Effector memory CD8-positive, alpha-beta T cell (primary cell): ENCODE results near the gene OR5AC2.
A peak's percentile ranks its signal among the peaks of the same experiment; 100 is the strongest.

Source experiments
- ATAC-seq: fragments of 150-1000 bp; cut with Tn5 transposase; replicated peaks from 2 replicates; pipeline ENCODE4 v1.10.0; 2021; ENCODE audit warnings: mild to moderate bottlenecking, moderate library complexity
- DNase-seq, 3 experiments: peaks; one replicate each; pipeline ENCODE4 v3.0.0; 2021
- H3K27ac Mint-ChIP-seq, 2 donors: one replicate each; pipeline ENCODE4 v1.8.0; 2022; ENCODE audit warnings: mild to moderate bottlenecking in 2 of 2, mixed read lengths in 2 of 2, moderate library complexity in 2 of 2
- H3K27me3 Mint-ChIP-seq, 2 donors: one replicate each; pipeline ENCODE4 v1.8.0; 2022; ENCODE audit warnings: mixed read lengths in 2 of 2
- H3K36me3 Mint-ChIP-seq: one replicate; pipeline ENCODE4 v1.8.0; 2022; ENCODE audit warnings: mild to moderate bottlenecking, moderate library complexity, mixed read lengths; ENCODE audit not compliant: insufficient read depth
- H3K4me1 Mint-ChIP-seq, 2 donors: one replicate each; pipeline ENCODE4 v1.8.0; 2022; ENCODE audit warnings: low read depth in 2 of 2, mixed read lengths in 2 of 2
- H3K4me3 Mint-ChIP-seq, 2 donors: one replicate each; pipeline ENCODE4 v1.8.0; 2022; ENCODE audit warnings: mild to moderate bottlenecking in 2 of 2, mixed read lengths in 2 of 2, moderate library complexity in 2 of 2
- H3K9me3 Mint-ChIP-seq, 2 donors: one replicate each; pipeline ENCODE4 v1.8.0; 2022; ENCODE audit warnings: mixed read lengths in 2 of 2
- total RNA-seq, 9 experiments: gene quantifications; one replicate each; lab custom pipeline; 2026; lab: John Stamatoyannopoulos, UW

OR5AC2 gene, protein sequence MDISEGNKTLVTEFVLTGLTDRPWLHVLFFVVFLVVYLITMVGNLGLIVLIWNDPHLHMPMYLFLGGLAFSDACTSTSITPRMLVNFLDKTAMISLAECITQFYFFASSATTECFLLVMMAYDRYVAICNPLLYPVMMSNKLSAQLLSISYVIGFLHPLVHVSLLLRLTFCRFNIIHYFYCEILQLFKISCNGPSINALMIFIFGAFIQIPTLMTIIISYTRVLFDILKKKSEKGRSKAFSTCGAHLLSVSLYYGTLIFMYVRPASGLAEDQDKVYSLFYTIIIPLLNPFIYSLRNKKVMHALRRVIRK
- total RNA-seq, result 0 to 0.06 (median 0) reads per million in 9 experiments

DNA sequence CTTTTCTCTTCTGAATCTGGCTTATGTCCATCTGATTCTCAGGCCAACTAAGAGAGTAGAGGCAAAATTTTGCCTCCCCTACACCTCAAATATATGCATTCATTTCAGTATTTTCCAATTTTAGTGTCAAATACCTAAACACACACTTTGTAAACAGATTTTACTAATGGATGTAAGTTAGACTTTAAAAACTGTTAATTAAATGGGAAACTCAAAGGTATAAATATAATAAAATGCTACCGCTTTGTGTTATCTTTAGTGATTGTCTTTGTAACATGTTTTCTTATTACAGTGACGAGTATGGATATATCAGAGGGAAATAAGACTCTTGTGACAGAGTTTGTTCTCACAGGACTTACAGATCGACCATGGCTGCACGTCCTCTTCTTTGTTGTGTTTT lies at the start of gene OR5AC2:
Gene OR5AC2, plus strand, starts transcription at position 301 of the 400 bp plus-strand sequence. Its CDS starts 0 bp downstream, at position 301.
- peaks cover 0 to under 1% of the 10 kb centered on the region in 2 donors for H3K9me3 Mint-ChIP-seq

DNA sequence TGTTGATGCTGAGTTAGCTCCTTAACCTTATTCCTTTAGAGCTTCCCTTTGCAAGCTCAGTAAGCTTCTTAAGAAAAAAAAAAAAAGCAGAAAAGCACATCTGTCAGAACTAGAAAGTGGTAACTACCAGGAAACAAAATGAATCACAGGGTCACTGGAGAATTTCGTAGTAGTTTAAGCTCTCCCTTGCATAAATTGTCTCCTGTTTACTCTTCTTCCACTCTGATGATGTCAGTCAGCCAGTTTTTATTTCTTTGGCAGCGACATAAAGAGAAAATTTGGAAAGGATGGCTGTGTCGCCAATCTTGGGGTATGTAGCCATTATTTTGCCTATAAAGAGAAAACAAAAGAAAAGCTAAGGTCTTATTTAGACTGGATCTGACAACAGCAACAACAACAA lies 48.7 kb upstream of the OR5AC2 start:
- no peak for DNase-seq

More for the DNA sequence above, at the start of gene OR5AC2:
- Mint-ChIP-seq H3K4me1 (no peaks in the 10 kb centered on the region), H3K27me3 (peaks cover 5 to 8% of the 10 kb centered on the region in 2 donors), H3K36me3 (no peaks in the 10 kb centered on the region), H3K4me3 (no peak within 1 kb of the TSS), H3K27ac (no peak within 1 kb of the TSS)
- ATAC-seq (no peak), DNase-seq (no peak)

DNA sequence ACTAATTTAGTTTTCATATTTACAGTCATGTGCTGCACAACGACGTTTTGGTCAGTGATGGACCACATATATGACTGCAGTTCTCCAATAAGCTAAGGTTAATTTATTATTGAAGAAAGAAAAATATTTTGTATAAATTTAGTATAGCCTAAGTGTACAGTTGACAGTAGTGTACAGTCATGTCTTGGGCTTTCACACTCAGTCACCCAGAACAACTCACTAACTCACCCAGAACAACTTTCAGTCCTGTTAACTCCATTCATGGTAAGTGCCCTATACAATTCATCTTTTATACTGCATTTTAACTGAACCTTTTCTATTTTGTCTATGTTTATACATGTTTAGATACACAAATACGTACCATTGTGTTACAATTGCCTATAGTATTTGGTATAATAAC lies 48.1 kb upstream of the OR5AC2 start:
- DNase-seq (no peak), ATAC-seq (no peak)
- H3K9me3 Mint-ChIP-seq, result peaks cover 0 to 2% of the 10 kb centered on the region in 2 donors
- H3K27ac Mint-ChIP-seq, result peak overlapping the region; percentile 41 to 72
- H3K36me3 Mint-ChIP-seq, result no peaks in the 10 kb centered on the region
- peaks cover 47 to 54% of the 10 kb centered on the region in 2 donors for H3K27me3 Mint-ChIP-seq
- H3K4me1 Mint-ChIP-seq, result peaks cover 2 to 6% of the 10 kb centered on the region in 2 donors
- H3K4me3 Mint-ChIP-seq, result peak overlapping the region in 1 of 2 donors; percentile 69

More for the DNA sequence above, 48.7 kb upstream of the OR5AC2 start:
- Mint-ChIP-seq H3K27ac (no peak overlapping the region), H3K27me3 (peaks cover 44 to 51% of the 10 kb centered on the region in 2 donors), H3K4me3 (no peak overlapping the region), H3K4me1 (peaks cover 2 to 6% of the 10 kb centered on the region in 2 donors), H3K36me3 (no peaks in the 10 kb centered on the region), H3K9me3 (peaks cover 0 to 2% of the 10 kb centered on the region in 2 donors)
- ATAC-seq, result no peak

DNA sequence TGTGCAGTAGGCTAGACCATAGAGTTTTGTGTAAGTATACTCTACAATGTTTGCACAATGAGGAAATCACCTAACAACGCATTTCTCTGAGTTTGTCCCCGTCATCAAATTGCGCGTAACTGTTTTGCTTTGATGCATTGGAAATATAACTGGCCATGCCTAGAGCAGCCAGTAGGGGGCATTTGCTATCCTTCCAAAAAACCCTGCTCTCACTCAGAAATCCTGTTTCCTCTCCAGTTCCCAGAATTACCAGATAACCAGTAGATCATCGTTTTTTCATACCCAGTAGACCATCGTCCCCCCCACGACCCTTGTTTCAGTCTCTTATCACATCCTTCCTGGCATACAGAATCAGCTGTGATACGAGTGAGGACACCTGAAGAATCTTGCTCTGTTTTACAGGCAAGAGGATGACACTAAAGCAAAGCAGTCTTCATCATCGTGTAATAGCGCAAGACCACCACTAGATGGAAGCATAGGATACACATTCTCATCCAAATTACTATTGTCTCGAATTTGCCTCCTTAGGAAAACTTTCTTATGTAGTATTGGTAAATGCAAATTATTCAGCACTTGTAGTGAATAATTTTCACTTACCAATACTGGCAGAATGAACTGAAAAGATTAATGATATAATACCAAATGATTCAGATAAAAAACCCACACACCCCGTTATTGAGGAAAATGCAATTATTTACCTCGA lies 47.5 kb upstream of the OR5AC2 start:
- H3K4me1 Mint-ChIP-seq, result peaks cover 2 to 6% of the 10 kb centered on the region in 2 donors
- peak; percentile 69 to 79 (median 70) for DNase-seq
- peaks cover 0 to 2% of the 10 kb centered on the region in 2 donors for H3K9me3 Mint-ChIP-seq
- no peaks in the 10 kb centered on the region for H3K36me3 Mint-ChIP-seq
- H3K27me3 Mint-ChIP-seq, result peaks cover 43 to 52% of the 10 kb centered on the region in 2 donors
- peak overlapping the region; percentile 69 to 74 for H3K4me3 Mint-ChIP-seq
- peak; percentile 93 for ATAC-seq
- peak overlapping the region; percentile 41 to 72 for H3K27ac Mint-ChIP-seq

DNA sequence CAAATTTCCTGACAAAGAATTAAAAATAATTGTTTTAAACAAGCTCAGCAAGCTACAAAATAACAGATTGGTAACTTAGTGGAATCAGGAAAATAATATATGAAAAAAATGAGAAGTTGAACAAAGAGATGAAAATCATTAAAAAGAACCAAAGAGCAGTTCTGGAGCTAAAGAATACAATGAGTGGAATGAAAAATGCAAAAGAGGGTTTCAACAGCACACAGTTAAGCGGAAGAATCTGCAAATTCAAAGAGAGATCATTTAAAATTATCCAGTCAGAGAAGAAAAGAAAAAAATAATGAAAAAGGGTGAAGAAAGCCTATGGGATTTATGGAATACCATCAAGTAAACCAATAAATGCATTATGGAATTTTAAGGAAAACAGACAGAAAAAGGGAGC lies 45.6 kb upstream of the OR5AC2 start:
- Mint-ChIP-seq H3K9me3 (peaks cover 0 to 2% of the 10 kb centered on the region in 2 donors), H3K36me3 (no peaks in the 10 kb centered on the region), H3K27ac (no peak overlapping the region), H3K27me3 (peaks cover 36 to 48% of the 10 kb centered on the region in 2 donors), H3K4me3 (no peak overlapping the region), H3K4me1 (peaks cover 2 to 6% of the 10 kb centered on the region in 2 donors)
- ATAC-seq (no peak), DNase-seq (no peak)

DNA sequence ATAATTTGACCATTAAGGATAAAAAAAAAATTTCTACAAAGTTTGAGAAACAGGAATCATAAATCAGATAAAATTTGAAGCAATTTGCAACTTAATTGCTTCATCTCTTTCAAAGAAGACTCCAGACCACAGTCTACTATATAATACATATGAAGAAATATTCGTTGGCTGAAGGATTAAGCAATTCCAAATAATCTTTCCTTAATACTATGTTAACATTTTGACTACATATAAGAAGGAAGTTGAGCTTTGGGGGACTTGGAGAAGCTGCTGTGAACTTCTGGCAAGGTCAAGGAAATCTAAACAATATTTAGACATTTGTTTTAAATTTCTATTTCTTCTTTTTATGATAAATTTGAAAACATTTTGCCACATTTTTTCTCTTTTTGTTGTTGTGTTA lies 38.4 kb upstream of the OR5AC2 start:
- no peaks in the 10 kb centered on the region for H3K36me3 Mint-ChIP-seq
- no peak for ATAC-seq
- no peak overlapping the region for H3K27ac Mint-ChIP-seq
- peaks cover 5 to 43% of the 10 kb centered on the region in 2 donors for H3K27me3 Mint-ChIP-seq
- no peak for DNase-seq
- H3K4me3 Mint-ChIP-seq, result no peak overlapping the region
- no peaks in the 10 kb centered on the region for H3K9me3 Mint-ChIP-seq
- no peaks in the 10 kb centered on the region for H3K4me1 Mint-ChIP-seq

DNA sequence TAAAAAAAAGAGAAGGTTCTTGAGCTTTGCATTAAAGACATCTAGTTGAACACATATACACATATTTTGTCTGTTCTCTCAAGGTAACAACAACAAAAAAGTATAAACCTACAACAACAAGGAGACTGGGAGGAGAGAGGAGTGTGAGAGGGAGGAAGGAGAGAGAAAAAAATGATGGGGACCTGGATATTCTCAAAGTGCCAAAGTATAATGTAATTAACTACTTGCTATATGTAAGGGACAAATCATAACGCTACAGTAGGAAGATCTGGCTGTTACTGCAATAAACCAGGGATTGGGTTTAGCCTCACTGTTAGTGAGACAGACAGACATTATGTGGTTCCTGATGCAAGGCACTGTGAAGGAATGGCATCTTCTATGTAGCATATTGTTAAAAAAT lies 37.7 kb upstream of the OR5AC2 start:
- Mint-ChIP-seq H3K9me3 (no peaks in the 10 kb centered on the region), H3K36me3 (no peaks in the 10 kb centered on the region), H3K27me3 (peaks cover 0 to 38% of the 10 kb centered on the region in 2 donors), H3K27ac (no peak overlapping the region), H3K4me1 (no peaks in the 10 kb centered on the region), H3K4me3 (no peak overlapping the region)
- no peak for DNase-seq
- ATAC-seq, result no peak

DNA sequence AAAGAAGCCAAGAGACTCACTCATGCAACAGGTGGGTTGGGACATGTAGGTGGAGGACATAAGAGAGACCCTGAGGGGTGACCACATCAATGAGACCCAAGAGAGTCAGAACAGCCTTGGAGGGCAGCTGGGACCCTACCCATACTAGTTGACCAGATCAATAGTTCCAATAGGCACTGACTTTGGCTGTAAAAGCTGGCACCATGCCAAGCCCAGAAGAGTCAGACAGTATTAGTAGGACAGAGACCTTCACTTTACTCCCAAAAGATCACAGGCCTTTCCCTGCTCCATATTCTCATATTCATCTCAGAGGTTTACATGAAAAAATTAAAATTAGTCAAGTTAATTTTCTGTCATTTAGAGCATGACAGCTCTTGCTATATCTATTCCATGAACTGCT lies 30.9 kb upstream of the OR5AC2 start:
- no peaks in the 10 kb centered on the region for H3K36me3 Mint-ChIP-seq
- H3K27ac Mint-ChIP-seq, result no peak overlapping the region
- H3K9me3 Mint-ChIP-seq, result no peaks in the 10 kb centered on the region
- no peaks in the 10 kb centered on the region for H3K4me1 Mint-ChIP-seq
- H3K4me3 Mint-ChIP-seq, result no peak overlapping the region
- no peak for DNase-seq
- H3K27me3 Mint-ChIP-seq, result peaks cover 10 to 40% of the 10 kb centered on the region in 2 donors
- ATAC-seq, result no peak

DNA sequence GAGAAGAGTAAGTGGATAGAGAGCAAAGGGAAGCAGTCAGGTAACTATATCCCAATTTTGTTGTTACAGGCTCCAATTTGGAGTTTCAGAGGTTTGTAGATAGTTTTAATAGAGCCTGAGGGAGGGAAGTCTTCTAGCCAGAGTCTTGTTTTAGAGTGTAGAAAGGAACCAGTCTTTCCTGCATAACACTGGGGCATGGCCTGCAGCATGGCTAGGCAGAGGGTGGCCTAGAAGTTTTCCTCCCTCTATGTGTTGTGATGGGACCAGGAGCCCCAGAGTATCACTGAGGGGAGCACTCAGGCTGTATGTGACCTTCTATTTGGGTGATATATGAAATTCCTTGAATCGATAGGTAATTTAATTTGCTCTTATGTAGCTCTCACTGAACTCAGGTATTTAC lies 29.3 kb upstream of the OR5AC2 start:
- H3K4me3 Mint-ChIP-seq, result no peak overlapping the region
- no peak for DNase-seq
- H3K27ac Mint-ChIP-seq, result no peak overlapping the region
- H3K4me1 Mint-ChIP-seq, result no peaks in the 10 kb centered on the region
- ATAC-seq, result no peak
- H3K27me3 Mint-ChIP-seq, result peaks cover 10 to 34% of the 10 kb centered on the region in 2 donors
- H3K36me3 Mint-ChIP-seq, result no peaks in the 10 kb centered on the region
- H3K9me3 Mint-ChIP-seq, result no peaks in the 10 kb centered on the region

DNA sequence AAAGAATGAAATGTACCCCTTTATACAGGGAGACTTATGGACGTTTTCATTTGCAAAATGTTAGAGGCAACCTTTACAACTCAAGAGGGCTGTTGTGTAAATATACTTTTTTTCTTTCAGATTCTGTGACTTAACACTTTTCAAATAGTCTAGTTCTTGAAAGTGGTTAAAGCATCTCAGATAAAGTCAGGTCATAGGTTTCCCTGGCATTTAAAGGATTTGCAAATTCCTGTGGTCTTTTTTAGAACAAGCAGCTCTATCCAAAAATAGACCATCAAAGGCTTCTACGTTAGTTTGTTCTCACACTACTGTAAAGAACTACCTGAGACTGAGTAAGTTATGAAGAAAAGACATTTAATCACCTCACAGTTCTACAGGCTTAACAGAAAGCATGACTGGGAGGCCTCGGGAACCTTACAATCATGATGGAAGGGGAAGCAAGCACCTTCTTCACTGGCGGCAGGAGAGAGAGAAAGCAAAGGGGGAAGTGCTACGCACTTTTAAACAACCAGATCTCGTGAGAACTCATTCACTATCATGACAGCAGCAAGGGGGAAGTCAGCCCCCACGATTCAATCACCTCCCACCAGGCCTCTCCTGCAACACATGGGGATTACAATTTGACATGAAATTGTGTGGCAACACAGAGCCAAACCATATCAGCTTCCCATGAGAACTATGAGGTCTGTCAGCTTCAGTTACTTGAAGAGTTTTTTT lies 28.6 kb upstream of the OR5AC2 start:
- H3K27ac Mint-ChIP-seq, result no peak overlapping the region
- H3K36me3 Mint-ChIP-seq, result no peaks in the 10 kb centered on the region
- H3K4me3 Mint-ChIP-seq, result no peak overlapping the region
- no peaks in the 10 kb centered on the region for H3K4me1 Mint-ChIP-seq
- H3K27me3 Mint-ChIP-seq, result peaks cover 10 to 34% of the 10 kb centered on the region in 2 donors
- no peak for DNase-seq
- H3K9me3 Mint-ChIP-seq, result no peaks in the 10 kb centered on the region
- ATAC-seq, result no peak

DNA sequence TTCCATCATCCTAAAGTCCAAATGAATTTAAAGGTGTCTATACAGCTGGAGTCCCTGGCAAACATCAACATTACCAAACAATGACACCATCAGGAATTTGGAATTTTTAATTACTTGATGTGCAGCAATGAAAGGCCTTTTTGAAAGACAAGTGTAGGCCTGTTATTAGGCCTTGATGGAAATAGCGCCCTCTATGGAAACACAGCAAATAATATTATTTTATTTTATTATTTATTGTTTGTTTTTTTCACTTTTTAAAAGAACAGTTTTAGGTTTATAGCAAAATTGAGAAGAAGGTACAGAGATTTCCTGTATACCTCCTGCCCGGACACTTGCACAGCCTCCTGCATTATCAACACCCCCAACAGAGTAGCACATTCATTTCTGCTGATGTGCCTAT lies 18.1 kb upstream of the OR5AC2 start:
- Mint-ChIP-seq H3K4me3 (no peak overlapping the region), H3K4me1 (no peaks in the 10 kb centered on the region), H3K9me3 (no peaks in the 10 kb centered on the region), H3K36me3 (no peaks in the 10 kb centered on the region), H3K27me3 (peaks cover 14 to 27% of the 10 kb centered on the region in 2 donors), H3K27ac (no peak overlapping the region)
- no peak for DNase-seq
- no peak for ATAC-seq

DNA sequence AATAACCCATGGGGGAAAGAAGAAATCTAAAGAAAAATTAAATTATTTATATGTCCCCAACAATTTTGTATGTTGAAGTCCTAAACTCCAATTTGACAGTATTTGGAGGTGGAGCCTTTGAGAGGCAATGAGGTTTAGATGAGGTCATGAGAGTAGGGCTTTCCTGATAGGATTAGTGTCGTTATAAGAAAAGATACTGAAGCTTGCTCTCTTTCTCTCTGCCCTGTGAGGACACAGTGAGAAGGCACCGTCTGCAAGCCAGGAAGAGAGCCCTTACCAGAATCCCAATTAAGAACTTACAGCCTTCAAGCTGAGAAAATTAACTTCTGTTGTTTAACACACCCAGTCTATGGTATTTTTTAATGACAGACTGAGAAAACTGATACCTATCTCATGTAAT lies 16.1 kb upstream of the OR5AC2 start:
- DNase-seq (no peak), ATAC-seq (no peak)
- no peaks in the 10 kb centered on the region for H3K4me1 Mint-ChIP-seq
- H3K36me3 Mint-ChIP-seq, result no peaks in the 10 kb centered on the region
- H3K9me3 Mint-ChIP-seq, result no peaks in the 10 kb centered on the region
- H3K27ac Mint-ChIP-seq, result no peak overlapping the region
- no peak overlapping the region for H3K4me3 Mint-ChIP-seq
- peaks cover 0 to 16% of the 10 kb centered on the region in 2 donors for H3K27me3 Mint-ChIP-seq

DNA sequence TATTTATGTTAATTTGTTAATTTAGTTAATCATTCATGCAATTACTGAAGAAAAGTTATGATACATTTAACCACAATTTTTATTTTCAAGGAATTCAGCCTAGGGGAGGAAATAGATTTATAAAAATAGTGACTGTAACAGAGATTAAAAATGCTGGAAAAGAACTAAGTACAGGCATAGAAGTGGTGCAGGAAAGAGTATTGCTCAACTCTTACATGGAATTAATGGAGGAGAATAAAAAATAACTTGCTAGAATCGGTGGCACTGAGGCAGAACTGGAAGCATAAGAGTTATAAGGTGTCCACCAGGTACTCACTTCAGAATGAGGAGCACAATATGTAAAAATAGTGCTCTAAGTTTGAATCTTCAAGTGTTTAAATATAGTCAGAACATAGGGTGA lies 13.5 kb upstream of the OR5AC2 start:
- no peaks in the 10 kb centered on the region for H3K4me1 Mint-ChIP-seq
- DNase-seq (no peak), ATAC-seq (no peak)
- no peak overlapping the region for H3K4me3 Mint-ChIP-seq
- H3K9me3 Mint-ChIP-seq, result no peaks in the 10 kb centered on the region
- H3K27ac Mint-ChIP-seq, result no peak overlapping the region
- peaks cover 0 to 18% of the 10 kb centered on the region in 2 donors for H3K27me3 Mint-ChIP-seq
- H3K36me3 Mint-ChIP-seq, result no peaks in the 10 kb centered on the region
